Measurements from ENCODE around the gene ERBIN.

- TF ChIP-seq CTCF (conservative IDR thresholded peaks at IDR 0.05) (no peak), ZFX (IDR thresholded peaks at IDR 0.05) (no peak)
Observed at GRCh38 chr5:66122379-66123034, 196.1 kb downstream of the ERBIN start.
